GM08714 (cell line): Measurements from ENCODE around the gene SIRPG.

Experiments used
- H3K4me3 ChIP-seq: fragments of 200-500 bp; sonication (Bioruptor generic); 2 replicates; pipeline ENCODE4 v1.5.1; 2014; ENCODE audit warnings: mild to moderate bottlenecking, low read length, inconsistent platforms
- ZNF274 ChIP-seq: IDR thresholded peaks from 2 replicates; pipeline ENCODE4 v1.6.1; 2012; ENCODE audit warnings: mild to moderate bottlenecking, low read depth, low read length

SIRPG gene

DNA sequence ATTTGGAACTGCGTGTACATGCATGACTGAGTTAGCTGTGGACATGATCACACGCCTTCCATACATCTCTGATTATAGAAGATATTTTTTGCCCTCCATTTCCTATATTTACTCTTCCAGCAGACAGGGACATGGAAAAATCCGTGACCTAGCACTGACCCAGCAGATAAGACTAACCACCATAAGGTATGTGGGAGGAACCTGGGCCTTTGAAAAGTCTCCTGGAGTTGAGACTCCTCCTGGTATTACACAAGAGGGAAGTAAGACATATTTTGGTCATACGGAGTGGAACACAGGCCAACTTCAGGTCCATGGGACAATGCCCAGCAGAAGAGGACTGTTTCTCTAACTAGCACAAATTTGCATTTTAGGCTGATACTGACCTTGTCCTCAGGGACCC, 24.0 kb downstream of the SIRPG start:
- H3K4me3 ChIP-seq: no peak overlapping the region
- no peak for TF ChIP-seq ZNF274

- no peak overlapping the region for H3K4me3 ChIP-seq
- TF ChIP-seq ZNF274: no peak
These were observed 25.4 kb downstream of the SIRPG start for GRCh38 chr20:1632178-1632577.

- no peak overlapping the region for H3K4me3 ChIP-seq
- no peak for TF ChIP-seq ZNF274
These were observed 26.0 kb downstream of the SIRPG start for GRCh38 chr20:1631309-1632151.

DNA sequence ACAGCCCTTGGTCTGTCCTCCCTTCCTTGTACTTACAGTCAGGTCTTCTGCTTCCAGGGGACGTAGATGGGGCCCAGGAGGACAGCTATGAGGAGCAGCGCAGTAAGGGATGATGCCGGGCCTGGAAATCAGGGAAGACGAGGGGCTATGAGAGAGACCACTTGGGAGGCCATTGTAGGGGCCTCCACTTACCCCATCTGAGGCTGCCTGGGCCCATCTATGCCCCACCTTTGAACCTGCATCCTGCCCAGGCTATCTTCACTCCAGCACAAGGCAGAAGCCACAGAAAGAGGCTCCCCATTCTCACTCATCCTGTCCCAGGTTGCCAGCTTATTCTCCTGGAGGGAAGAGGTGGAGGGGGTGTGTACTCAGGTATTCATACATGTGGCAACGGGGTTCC, 27.4 kb downstream of the SIRPG start:
- no peak overlapping the region for H3K4me3 ChIP-seq
- TF ChIP-seq ZNF274: no peak

GRCh38 chr20:1629321-1629720, 28.3 kb downstream of the SIRPG start:
- no peak for TF ChIP-seq ZNF274
- H3K4me3 ChIP-seq: no peak overlapping the region

- H3K4me3 ChIP-seq: no peak overlapping the region
- no peak for TF ChIP-seq ZNF274
These were observed 29.0 kb downstream of the SIRPG start for GRCh38 chr20:1628621-1629020.

DNA sequence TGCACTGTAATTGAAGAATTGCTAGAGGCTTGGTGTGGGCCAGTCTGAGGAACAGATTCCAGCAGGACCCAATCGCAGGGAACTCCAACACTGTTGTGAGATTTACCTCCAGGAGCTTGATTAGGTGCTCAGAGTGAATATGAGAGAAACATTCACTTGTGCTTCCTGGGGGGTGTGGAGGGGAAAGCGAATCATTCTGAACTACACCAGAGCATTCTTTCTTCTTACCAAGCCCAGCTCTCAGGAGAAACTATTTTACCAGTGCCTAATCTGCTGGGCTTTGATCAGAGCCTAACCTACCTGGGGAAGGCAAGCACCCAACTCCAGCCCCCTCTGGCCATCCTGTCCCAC, 30.4 kb downstream of the SIRPG start:
- no peak for TF ChIP-seq ZNF274
- no peak overlapping the region for H3K4me3 ChIP-seq

- no peak for TF ChIP-seq ZNF274
- no peak overlapping the region for H3K4me3 ChIP-seq
These were observed 30.9 kb downstream of the SIRPG start for GRCh38 chr20:1626528-1627199.

DNA sequence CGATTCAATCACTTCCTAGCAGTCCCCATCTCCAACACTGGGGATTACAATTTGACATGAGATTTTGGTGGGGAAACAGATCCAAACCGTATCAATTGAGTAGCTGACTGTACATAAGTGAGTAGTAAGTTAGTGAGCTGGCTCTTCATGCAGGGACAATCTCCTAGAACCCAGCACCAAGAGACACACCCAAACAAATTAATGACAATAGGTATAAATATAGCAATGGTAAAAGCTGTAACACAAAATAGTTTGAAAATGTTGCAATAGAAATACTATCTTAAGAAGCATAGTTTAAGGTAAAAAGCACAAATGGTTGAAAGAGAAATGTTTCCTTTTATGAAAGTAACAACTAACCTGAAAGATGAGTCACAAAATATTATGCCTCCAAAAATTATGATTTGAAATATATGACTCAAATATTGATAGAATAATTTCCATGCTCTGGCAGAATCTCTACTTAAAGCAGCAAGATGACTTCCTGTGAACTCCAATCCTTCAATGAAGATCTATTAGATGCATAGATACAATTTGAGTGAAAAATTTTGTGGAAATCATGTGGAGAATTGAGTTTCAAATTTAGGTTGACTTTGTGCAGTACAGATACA, 32.4 kb downstream of the SIRPG start:
- H3K4me3 ChIP-seq: no peak overlapping the region
- no peak for TF ChIP-seq ZNF274

DNA sequence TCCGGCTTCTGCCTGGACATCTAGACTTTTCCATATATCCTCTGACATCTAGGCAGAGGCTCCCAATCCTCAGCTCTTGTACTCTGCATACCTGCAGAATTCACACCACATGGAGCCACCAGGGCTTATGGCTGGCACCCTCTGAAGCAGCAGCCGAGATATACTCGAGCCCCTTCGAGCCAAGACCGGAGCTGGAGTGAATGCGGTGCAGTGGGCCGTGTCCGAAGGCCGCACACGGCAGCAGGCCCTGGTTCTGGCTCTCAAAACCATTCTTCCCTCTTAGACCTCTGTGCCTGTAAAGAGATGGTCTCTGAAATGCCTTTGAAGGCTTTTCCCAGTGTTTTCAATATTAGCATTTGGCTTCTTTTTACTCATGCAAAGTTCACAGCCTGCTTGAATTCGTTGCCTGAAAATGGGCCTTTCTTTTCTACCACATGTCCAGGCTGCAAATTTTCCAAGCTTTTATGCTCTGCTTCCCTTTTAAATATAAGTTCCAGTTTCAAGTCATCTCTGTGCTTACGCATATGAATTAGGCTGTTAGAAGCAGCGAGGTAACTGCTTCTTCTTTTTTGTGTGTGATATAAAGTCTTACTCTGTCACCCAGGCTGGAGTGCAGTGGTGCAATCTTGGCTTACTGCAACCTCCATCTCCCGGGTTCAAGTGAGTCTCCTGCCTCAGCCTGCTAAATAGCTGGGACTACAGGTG, 33.9 kb downstream of the SIRPG start:
- no peak overlapping the region for H3K4me3 ChIP-seq
- no peak for TF ChIP-seq ZNF274

- TF ChIP-seq ZNF274: no peak
- no peak overlapping the region for H3K4me3 ChIP-seq
These were observed 35.1 kb downstream of the SIRPG start for GRCh38 chr20:1622450-1622849.

DNA sequence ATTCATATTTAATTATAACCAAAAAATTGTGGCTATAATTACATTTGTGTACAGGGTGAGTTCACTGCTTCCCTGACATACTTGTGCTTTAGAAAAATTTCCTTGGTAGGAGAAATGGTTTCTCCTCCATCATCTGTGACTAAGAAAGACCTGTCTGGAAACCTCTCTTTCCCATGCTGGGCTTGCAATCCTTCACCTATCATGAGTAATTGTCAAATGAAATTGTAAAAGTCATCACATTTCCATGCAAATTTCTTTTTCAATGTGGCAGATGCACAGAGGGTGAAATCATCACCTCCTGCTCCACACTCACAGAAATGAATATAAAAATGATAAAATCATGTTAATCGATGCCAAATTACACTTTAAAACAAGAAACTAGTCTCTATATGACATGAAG, 36.3 kb downstream of the SIRPG start:
- no peak for TF ChIP-seq ZNF274
- no peak overlapping the region for H3K4me3 ChIP-seq

- TF ChIP-seq ZNF274: no peak
- no peak within 1 kb of the TSS for H3K4me3 ChIP-seq
These were observed 37.6 kb downstream of the SIRPG start, which contains the start of gene SIRPB1 for GRCh38 chr20:1619861-1620444. SIRPB1 (minus strand) TSS chr20:1620009; CDS start chr20:1619944, 65 bp downstream.

- H3K4me3 ChIP-seq: no peak overlapping the region
- TF ChIP-seq ZNF274: no peak
These were observed 38.5 kb downstream of the SIRPG start for GRCh38 chr20:1618954-1619540.
